Mucosa of stomach (tissue), 1 donor: ENCODE data around the gene FRG1.
"Not testable (repeated sequence)": the region's sequence is repeated elsewhere in the genome, so short reads cannot be mapped to it uniquely, and the experiment has no call there.

Source experiments
- H3K27me3 ChIP-seq: one replicate; pipeline ENCODE4 v1.7.0; 2013; ENCODE audit warnings: mild to moderate bottlenecking, low read length; ENCODE audit not compliant: control insufficient read depth, insufficient read depth
- H3K36me3 ChIP-seq: one replicate; pipeline ENCODE4 v1.7.0; 2013; ENCODE audit warnings: low read length; ENCODE audit not compliant: control insufficient read depth, insufficient read depth
- H3K4me1 ChIP-seq: one replicate; pipeline ENCODE4 v1.7.0; 2013; ENCODE audit warnings: mild to moderate bottlenecking, low read length; ENCODE audit not compliant: control insufficient read depth, insufficient read depth
- H3K4me3 ChIP-seq: one replicate; pipeline ENCODE4 v1.7.0; 2013; ENCODE audit warnings: low read length
- H3K9ac ChIP-seq: one replicate; pipeline ENCODE4 v1.7.0; 2013; ENCODE audit warnings: mild to moderate bottlenecking, low read length, moderate library complexity
- H3K9me3 ChIP-seq: one replicate; pipeline ENCODE4 v1.7.0; 2013; ENCODE audit warnings: mild to moderate bottlenecking, low read length, moderate library complexity; ENCODE audit not compliant: control insufficient read depth
- donor health status: Pancreatic carcinoma.

The FRG1 gene

DNA sequence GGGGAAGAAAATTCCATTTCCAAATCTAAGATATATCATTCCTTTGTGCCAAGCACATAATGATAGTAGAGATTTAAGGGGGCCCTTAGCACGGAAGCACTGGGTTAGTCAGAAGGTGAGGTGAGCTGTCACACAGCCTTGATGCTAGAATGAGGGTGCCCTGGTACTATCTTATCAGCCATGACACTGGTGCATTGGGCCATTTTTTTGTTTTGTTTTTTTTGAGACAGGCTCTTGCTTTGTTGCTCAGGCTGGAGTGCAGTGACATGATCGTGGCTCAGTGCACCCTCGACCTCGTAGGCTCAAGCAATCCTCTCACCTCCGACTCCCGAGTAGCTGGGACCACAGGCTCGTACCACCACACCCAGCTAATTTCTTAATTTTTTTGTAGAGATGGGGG lies 7.8 kb downstream of the FRG1 start:
- H3K9me3 ChIP-seq, H3K36me3 ChIP-seq, H3K27me3 ChIP-seq, H3K4me1 ChIP-seq, H3K4me3 ChIP-seq, H3K9ac ChIP-seq: not testable (repeated sequence)

DNA sequence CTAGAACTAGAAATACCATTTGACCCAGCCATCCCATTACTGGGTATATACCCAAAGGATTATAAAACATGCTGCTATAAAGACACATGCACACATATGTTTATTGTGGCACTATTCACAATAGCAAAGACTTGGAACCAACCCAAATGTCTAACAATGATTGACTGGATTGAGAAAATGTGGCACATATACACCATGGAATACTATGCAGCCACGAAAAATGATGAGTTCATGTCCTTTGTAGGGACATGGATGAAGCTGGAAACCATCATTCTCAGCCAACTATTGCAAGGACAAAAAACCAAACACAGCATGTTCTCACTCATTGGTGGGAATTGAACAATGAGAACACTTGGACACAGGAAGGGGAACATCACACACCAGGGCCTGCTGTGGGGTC lies 28.6 kb downstream of the FRG1 start:
- H3K9me3 ChIP-seq, H3K4me1 ChIP-seq, H3K27me3 ChIP-seq, H3K9ac ChIP-seq, H3K4me3 ChIP-seq, H3K36me3 ChIP-seq: not testable (repeated sequence)

DNA sequence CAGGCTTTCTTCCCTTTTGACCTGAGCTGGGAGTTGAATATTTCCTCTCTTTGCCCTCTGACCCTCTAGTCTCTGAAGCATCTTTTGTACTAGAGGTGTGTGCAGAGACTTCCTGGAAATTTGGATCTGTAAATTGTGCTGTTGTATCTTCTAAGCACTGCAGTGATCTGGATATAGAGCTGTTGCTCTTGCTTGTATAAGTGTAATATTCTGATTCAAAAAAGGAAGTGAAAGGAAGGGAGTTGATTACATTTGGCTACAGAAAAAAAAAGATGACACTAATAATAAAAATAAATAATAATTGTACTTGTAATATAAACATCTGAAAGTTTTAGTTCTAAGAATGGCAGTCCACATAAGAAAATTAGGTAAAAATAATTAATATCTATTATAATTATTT lies 33.0 kb downstream of the FRG1 start:
- no peaks in the 10 kb centered on the region for H3K27me3 ChIP-seq
- no peaks in the 10 kb centered on the region for H3K4me1 ChIP-seq
- no peaks in the 10 kb centered on the region for H3K9me3 ChIP-seq
- no peaks in the 10 kb centered on the region for H3K36me3 ChIP-seq
- H3K4me3 ChIP-seq, result no peak overlapping the region
- H3K9ac ChIP-seq, result no peak overlapping the region

DNA sequence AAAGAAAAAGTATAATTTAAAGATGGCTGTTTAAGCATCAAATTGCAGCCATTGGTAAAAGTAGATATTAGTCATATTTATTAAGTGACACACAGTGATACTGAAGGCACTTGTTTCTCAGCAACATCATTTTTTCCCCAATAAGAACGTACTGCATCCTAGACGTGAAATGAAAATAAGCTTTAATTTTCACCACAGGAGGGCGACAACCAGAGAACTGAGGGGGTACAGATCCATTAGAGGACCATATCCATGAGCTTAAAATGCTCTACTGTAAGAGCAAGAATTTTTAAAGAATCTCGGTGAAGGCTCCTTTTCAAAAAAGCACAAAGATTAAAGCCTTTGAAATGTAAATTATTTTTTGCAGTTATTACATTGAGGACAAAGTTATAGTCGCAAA lies 33.4 kb downstream of the FRG1 start:
- H3K36me3 ChIP-seq, result no peaks in the 10 kb centered on the region
- H3K4me3 ChIP-seq, result no peak overlapping the region
- no peaks in the 10 kb centered on the region for H3K27me3 ChIP-seq
- H3K4me1 ChIP-seq, result no peaks in the 10 kb centered on the region
- no peak overlapping the region for H3K9ac ChIP-seq
- no peaks in the 10 kb centered on the region for H3K9me3 ChIP-seq

DNA sequence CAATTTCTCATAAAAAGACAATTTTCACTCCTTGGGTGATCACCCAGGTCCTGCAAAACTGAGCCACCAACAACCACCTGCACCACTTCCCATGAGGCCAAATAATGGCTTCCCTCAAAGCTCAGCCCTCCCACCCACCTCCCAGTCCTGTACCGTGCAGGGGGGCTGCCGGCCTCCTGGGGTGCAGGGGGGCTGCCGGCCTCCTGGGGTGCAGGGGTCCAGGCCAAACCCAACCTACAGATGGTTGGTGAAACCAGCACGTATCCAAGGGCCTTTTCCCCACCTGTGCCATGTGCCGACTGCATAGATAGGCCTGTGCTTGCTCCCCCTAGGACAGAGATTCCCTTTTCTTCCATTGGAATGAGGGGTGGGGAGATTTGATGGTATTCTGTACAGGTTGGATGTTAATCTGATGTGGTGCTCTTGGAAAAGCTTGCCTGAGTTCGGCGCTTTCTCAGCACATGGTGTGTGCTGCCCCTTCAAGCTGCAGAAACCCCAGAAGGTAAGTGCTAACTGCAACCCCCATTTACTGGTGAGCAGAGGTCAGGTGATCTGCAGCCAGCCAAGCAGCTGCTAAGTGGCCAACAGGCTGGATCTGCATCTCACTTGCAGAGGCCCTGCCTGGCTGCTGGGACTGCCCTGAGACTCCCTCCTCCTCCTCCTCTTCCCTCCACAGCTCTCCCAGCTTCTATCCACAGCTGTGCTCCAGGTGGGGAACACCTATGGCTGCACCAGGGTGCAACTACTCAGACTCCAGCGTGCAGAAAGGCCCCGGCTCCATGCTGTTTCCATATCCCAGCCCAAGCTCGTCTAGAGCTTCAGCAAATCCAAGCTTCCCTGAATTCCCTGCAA lies 38.8 kb downstream of the FRG1 start:
- Histone ChIP-seq H3K4me3 (no peak overlapping the region), H3K9me3 (no peaks in the 10 kb centered on the region), H3K4me1 (no peaks in the 10 kb centered on the region), H3K9ac (no peak overlapping the region), H3K36me3 (no peaks in the 10 kb centered on the region), H3K27me3 (no peaks in the 10 kb centered on the region)

DNA sequence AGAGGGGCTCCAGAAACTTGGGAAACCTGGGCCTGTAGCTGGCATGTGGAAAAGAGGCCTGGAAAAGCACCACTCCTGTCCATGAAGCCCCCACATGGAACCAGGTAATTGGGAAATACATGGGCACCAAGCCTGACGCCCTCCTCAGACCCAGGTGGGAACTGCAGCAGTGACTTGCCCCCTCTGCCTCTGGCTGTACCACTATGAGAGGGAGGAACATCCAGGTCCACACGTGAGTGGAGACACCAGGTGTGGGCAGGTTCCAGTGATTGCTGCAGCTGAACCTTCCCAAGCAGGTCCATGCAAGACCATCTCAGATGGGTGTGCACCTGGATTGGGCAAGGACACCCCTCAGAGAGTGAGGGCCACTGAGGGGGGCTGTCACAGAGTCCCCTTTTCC lies 39.6 kb downstream of the FRG1 start:
- not testable (repeated sequence) for H3K27me3 ChIP-seq, H3K36me3 ChIP-seq, H3K4me1 ChIP-seq, H3K9ac ChIP-seq, H3K9me3 ChIP-seq, H3K4me3 ChIP-seq

DNA sequence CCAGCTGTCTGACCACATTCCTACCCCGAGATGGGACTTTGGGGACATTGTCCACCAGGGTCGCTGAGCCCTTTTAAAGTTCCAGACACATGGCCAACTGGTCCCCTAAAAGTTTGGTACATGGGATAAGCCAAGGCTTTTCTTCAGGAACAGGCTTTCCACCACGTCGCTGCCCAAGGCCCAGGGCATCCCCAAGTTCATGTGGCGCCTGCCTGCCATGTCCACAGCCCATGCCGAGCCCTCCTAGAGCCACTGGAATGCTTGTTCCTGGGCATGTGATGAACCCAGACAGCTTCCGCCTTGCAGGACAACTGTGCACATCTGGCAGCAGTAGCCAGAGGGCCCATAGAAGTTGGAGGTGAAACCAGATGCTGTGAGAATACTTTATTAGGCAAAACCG lies 41.3 kb downstream of the FRG1 start:
- Histone ChIP-seq H3K4me3 (no peak overlapping the region), H3K9ac (no peak overlapping the region), H3K4me1 (no peaks in the 10 kb centered on the region), H3K9me3 (no peaks in the 10 kb centered on the region), H3K36me3 (no peaks in the 10 kb centered on the region), H3K27me3 (no peaks in the 10 kb centered on the region)

DNA sequence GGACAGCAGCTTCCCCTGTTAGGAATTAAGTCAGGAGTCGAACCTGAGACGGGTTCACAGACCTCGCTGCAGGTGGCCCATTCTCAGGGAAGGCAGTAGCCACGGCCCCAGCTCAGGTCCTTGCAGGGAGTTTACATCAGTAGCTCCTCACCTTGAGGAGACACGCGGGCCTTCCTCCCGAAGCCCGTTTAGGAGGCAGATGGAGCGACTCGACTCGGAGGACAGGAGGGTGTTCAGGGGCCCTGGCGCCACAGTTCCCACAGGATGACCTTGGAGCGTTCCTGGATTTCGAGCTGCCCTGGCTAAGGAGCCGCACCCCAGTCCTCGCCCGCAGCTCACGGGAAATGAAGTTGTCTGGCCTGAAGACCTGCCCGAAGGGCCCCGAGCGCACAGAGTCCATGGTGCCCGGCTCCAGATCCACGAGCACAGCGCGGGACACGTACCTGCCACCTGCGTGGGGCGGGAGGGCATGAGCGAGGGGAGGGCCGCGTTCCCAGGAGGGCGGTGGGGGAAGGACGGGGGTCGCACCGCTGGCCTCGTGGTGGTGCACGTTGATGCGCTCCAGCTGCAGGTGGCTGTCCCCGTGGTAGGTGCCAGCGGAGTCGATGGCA lies 43.3 kb downstream of the FRG1 start:
- not testable (repeated sequence) for H3K4me1 ChIP-seq, H3K9me3 ChIP-seq, H3K4me3 ChIP-seq, H3K9ac ChIP-seq, H3K36me3 ChIP-seq, H3K27me3 ChIP-seq

DNA sequence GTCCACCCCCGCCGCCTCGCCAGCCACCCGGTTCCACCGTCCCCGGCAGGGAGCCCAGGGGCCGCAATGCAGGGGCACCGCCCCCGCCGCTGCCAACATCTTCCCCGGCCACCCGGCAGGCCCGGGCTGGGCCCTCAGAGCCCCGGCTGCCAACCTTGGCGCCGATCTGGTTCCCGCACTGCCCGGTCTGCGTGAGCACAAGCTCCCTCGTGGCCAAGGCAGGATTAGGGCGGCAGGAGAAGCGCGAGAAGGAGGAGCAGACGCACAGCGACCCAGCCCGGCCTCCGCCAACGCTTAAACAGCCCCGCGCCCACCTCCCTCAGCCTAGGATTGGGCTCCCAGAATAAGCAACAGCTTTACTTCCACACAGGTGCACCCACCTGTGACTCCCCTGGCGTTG lies 44.0 kb downstream of the FRG1 start:
- H3K4me3 ChIP-seq, H3K9me3 ChIP-seq, H3K4me1 ChIP-seq, H3K27me3 ChIP-seq, H3K36me3 ChIP-seq, H3K9ac ChIP-seq: not testable (repeated sequence)

DNA sequence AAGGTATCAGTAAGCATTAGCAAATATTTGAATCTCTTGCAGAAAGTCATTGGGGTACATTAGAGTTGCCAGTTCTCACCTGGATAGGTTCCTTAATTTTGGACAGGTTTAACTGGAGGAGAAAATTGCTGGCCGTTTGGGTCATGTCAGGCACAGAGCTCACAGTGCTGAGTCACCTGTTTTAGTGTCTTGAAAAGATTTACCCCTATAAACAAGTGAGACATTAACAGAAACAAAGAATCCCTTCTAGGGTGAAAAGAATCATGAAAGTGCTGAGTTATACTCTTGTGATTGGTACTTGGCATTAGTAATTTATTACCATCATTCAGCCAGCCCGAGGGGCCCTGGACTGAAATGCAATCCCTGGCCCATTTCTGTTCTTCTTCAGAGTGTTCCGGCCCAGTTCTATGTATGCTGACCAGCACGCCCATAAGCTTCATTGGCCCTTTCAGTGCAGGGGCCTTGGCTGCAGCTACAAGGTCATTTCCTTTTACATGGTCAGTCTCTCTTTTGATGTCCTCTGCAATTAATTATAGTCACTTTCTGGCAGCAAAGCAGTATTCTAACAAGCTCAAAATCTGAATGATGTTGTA lies 45.1 kb downstream of the FRG1 start:
- H3K9me3 ChIP-seq, H3K4me1 ChIP-seq, H3K27me3 ChIP-seq, H3K36me3 ChIP-seq, H3K9ac ChIP-seq, H3K4me3 ChIP-seq: not testable (repeated sequence)

DNA sequence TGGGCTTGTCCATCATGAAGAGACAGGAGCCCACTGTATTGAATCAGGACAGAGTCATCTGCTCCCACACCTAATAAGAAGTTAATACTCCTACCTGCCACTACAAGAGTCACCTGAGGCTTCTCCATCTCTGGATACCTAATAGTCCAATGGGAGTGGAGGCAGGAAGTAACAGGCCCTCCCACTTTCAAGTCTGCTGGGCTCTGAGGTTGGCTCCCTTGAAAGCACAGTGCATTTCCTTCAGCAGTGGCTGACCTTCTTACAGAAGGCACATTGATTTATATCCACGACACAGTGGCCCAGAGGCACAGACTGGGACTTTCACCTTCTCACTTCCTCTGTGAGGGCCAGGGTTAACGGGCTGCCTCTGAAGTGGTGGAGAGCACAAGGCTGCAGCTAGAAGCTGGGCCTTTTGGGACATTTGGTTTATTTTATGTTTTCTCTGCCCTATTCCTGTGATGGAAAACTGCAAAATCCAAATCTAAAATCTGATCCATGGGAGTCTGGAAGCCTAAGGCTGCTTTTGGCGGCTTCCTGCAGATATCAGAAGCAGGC lies 48.3 kb downstream of the FRG1 start:
- H3K4me3 ChIP-seq, result no peak overlapping the region
- H3K9ac ChIP-seq, result no peak overlapping the region
- no peaks in the 10 kb centered on the region for H3K27me3 ChIP-seq
- H3K4me1 ChIP-seq, result no peaks in the 10 kb centered on the region
- no peaks in the 10 kb centered on the region for H3K9me3 ChIP-seq
- H3K36me3 ChIP-seq, result no peaks in the 10 kb centered on the region

DNA sequence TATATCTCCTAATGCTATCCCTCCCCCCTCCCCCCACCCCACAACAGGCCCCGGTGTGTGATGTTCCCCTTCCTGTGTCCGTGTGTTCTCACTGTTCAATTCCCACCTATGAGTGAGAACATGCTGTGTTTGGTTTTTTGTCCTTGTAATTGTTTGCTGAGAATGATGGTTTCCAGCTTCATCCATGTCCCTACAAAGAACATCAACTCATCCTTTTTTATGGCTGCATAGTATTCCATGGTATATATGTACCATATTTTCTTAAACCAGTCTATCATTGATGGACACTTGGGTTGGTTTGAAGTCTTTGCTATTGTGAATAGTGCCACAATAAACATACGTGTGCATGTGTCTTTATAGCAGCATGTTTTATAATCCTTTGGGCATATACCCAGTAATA lies 49.3 kb downstream of the FRG1 start:
- H3K9ac ChIP-seq, H3K27me3 ChIP-seq, H3K9me3 ChIP-seq, H3K4me3 ChIP-seq, H3K36me3 ChIP-seq, H3K4me1 ChIP-seq: not testable (repeated sequence)
